ENCODE results near the gene KHDC1.

DNA sequence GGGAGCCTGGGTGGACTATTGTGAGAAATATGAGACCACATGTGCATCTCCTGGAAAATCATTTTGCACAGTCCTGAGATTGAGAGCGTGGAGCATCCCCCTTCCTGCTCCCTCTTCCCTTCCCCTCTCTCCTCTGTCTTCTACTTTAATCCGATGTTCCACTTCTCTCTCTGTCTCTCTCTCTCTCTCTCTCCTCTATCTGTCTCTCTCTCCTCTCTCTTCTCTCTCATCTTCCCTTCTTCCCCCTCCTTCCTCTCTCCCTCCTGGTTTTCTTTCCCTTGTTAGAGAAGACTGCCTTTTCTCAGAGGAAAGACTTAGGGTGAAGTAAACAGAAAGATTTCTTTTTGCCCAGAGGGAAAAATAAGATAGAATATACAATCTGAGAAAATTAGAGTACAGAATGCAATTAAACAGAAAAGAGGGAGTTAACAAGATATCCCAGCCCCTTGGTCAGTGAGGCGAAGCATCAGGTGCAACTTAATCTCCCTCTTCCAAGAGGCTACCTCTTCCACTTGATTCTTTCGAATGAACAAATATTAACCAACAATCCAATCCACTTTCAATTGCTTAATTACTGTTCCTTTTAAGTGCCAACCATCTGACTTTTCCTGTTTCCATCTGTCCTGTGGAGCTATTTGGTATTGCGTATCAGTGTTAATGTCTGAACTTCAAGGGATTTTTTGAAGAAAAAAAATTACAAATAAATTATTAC lies 14.6 kb downstream of the KHDC1 start:
- TF ChIP-seq CTCF (IDR thresholded peaks at IDR 0.05), result no peak
- no peak for TF ChIP-seq EZH2 (IDR thresholded peaks at IDR 0.05; ENCODE audit: borderline replicate concordance, insufficient read depth, low read depth, low read length, poor library complexity, severe bottlenecking)

Measured in B cell (primary cell).